Karpas-422 (cell line): Measurements from ENCODE around the gene ZNF775. TPM values are rescaled to one million over a fixed set of nuclear protein-coding genes. Genes with fewer than 3 reads are reported as not detected.

ENCODE experiments used
- DNase-seq: peaks from one replicate; pipeline ENCODE4 v3.0.0-alpha.2; 2015
- H2AFZ ChIP-seq: fragments of 200-600 bp; sonication (generic); 2 replicates; pipeline ENCODE4 v1.6.1; 2014; ENCODE audit warnings: antibody characterized with exemption, low read length, mixed read lengths
- H3K27ac ChIP-seq: fragments of 200-600 bp; sonication (generic); 2 replicates; pipeline ENCODE4 v1.5.1; 2014; ENCODE audit warnings: mild to moderate bottlenecking, low read length, moderate library complexity
- H3K27me3 ChIP-seq: fragments of 200-600 bp; sonication (generic); 2 replicates; pipeline ENCODE4 v1.6.1; 2014; ENCODE audit warnings: low read length, mixed read lengths
- H3K36me3 ChIP-seq: fragments of 200-600 bp; sonication (generic); 2 replicates; pipeline ENCODE4 v1.6.1; 2014; ENCODE audit warnings: low read length, mixed read lengths; ENCODE audit not compliant: insufficient read depth
- H3K4me1 ChIP-seq: fragments of 200-600 bp; sonication (generic); 2 replicates; pipeline ENCODE4 v1.6.1; 2014; ENCODE audit warnings: mild to moderate bottlenecking, low read length, mixed read lengths
- H3K4me2 ChIP-seq: fragments of 200-600 bp; sonication (generic); 2 replicates; pipeline ENCODE4 v1.6.1; 2014; ENCODE audit warnings: low read length, low read depth, mild to moderate bottlenecking; ENCODE audit not compliant: poor library complexity, severe bottlenecking
- H3K4me3 ChIP-seq: fragments of 200-600 bp; sonication (generic); 2 replicates; pipeline ENCODE4 v1.5.1; 2014; ENCODE audit warnings: mild to moderate bottlenecking, antibody characterized with exemption, low read length, mixed read lengths
- H3K79me2 ChIP-seq: fragments of 200-600 bp; sonication (generic); 2 replicates; pipeline ENCODE4 v1.6.1; 2014; ENCODE audit warnings: mild to moderate bottlenecking, low read length, mixed read lengths
- H3K9ac ChIP-seq: fragments of 200-600 bp; sonication (generic); 2 replicates; pipeline ENCODE4 v1.6.0; 2014; ENCODE audit warnings: low read length
- H3K9me2 ChIP-seq: fragments of 200-600 bp; sonication (generic), shearing (Covaris generic); replicated peaks from 2 replicates; pipeline ENCODE4 v1.6.0; 2014; ENCODE audit warnings: mild to moderate bottlenecking, low read length, moderate library complexity; ENCODE audit not compliant: insufficient read depth
- H3K9me3 ChIP-seq: fragments of 300-700, 200-600 bp; sonication (generic); 2 replicates; pipeline ENCODE4 v1.6.1; 2014; ENCODE audit warnings: low read length, mixed read lengths
- H4K20me1 ChIP-seq: fragments of 200-600 bp; sonication (generic); 2 replicates; pipeline ENCODE4 v1.6.1; 2014; ENCODE audit warnings: mild to moderate bottlenecking, antibody characterized with exemption, low read length, low read depth; ENCODE audit not compliant: insufficient read depth
- total RNA-seq: library from RNA; depleted of rRNA; stranded (reverse); fragments of >200 nt; shearing (Covaris generic); gene quantifications from 2 replicates; pipeline ENCODE4 v1.2.3, GENCODE V29; 2014; ENCODE audit warnings: low replicate concordance; rRNA removed

ZNF775 gene
- total RNA-seq, 1 experiment from 2014 or later, result 1.5 TPM

DNA sequence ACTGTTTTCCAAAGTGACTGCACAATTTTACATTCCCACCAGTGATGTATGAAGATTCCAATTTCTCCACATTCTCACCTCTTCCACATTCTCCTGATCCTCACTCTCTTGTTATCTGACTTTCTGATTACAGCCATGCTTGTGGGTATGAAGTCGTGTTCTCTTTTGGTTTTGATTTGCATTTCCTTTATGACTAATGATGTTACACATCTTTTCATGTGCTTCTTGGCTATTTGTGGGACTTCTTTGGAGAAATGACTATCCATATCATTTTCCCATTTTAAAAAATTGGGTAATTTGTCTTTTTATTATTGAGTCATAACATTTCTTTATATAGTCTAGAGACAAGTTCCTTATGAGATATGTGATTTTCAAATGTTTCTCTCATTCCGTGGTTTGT, 60.8 kb downstream of the ZNF775 start:
- Histone ChIP-seq H4K20me1 (no peaks in the 10 kb centered on the region), H3K36me3 (no peaks in the 10 kb centered on the region), H3K9me3 (no peaks in the 10 kb centered on the region), H3K27me3 (no peaks in the 10 kb centered on the region), H2AFZ (no peak overlapping the region), H3K9me2 (no peaks in the 10 kb centered on the region), H3K4me1 (peaks cover 6% of the 10 kb centered on the region), H3K4me3 (no peak overlapping the region), H3K79me2 (no peaks in the 10 kb centered on the region), H3K27ac (no peak overlapping the region), H3K4me2 (no peak overlapping the region), H3K9ac (no peak overlapping the region)
- DNase-seq, result no peak

GRCh38 chr7:150441524-150441923, 62.4 kb downstream of the ZNF775 start:
- Histone ChIP-seq H3K27me3 (no peaks in the 10 kb centered on the region), H3K4me3 (no peak overlapping the region), H3K9me3 (no peaks in the 10 kb centered on the region), H3K36me3 (no peaks in the 10 kb centered on the region), H3K79me2 (no peaks in the 10 kb centered on the region), H3K4me2 (no peak overlapping the region), H3K9ac (no peak overlapping the region), H3K9me2 (no peaks in the 10 kb centered on the region), H4K20me1 (no peaks in the 10 kb centered on the region), H3K27ac (no peak overlapping the region), H2AFZ (no peak overlapping the region), H3K4me1 (peaks cover 7% of the 10 kb centered on the region)
- DNase-seq, result no peak

DNA sequence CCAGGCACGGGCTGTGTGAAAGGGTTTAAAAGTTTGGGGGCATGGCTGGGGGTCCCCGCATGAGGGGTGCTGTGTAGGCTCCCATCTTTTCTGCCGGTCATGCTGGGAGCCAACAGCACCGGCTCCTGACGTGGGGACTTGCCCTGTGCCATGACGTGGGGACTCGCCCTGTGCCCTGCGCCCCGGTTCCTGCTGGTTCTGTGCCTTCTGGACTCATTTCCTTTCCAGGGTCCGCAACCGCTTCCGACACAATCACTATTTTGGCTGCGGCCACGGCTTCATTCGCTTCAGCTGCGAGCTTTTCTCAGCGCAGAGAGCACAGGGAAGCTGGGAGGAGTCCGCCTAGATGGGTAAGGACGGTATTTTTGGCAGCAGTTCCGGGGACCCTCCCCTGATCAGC, 63.7 kb downstream of the ZNF775 start:
- Histone ChIP-seq H3K27me3 (no peaks in the 10 kb centered on the region), H3K9ac (no peak overlapping the region), H3K79me2 (no peaks in the 10 kb centered on the region), H2AFZ (no peak overlapping the region), H3K27ac (no peak overlapping the region), H3K4me1 (peaks cover 7% of the 10 kb centered on the region), H3K36me3 (no peaks in the 10 kb centered on the region), H3K9me2 (no peaks in the 10 kb centered on the region), H3K4me3 (no peak overlapping the region), H3K4me2 (no peak overlapping the region), H3K9me3 (no peaks in the 10 kb centered on the region), H4K20me1 (no peaks in the 10 kb centered on the region)
- no peak for DNase-seq

- Histone ChIP-seq H3K4me1 (peaks cover 7% of the 10 kb centered on the region), H3K4me3 (no peak overlapping the region), H4K20me1 (no peaks in the 10 kb centered on the region), H3K9me3 (no peaks in the 10 kb centered on the region), H3K79me2 (no peaks in the 10 kb centered on the region), H3K27ac (no peak overlapping the region), H3K9ac (no peak overlapping the region), H3K9me2 (no peaks in the 10 kb centered on the region), H3K4me2 (no peak overlapping the region), H3K36me3 (no peaks in the 10 kb centered on the region), H2AFZ (no peak overlapping the region), H3K27me3 (no peaks in the 10 kb centered on the region)
- DNase-seq, result no peak
These were observed 64.8 kb downstream of the ZNF775 start for GRCh38 chr7:150443793-150444540.

GRCh38 chr7:150444674-150445365, 65.7 kb downstream of the ZNF775 start:
- H3K36me3 ChIP-seq, result no peaks in the 10 kb centered on the region
- peaks cover 7% of the 10 kb centered on the region for H3K4me1 ChIP-seq
- no peak overlapping the region for H2AFZ ChIP-seq
- H3K27me3 ChIP-seq, result no peaks in the 10 kb centered on the region
- H3K4me3 ChIP-seq, result no peak overlapping the region
- no peaks in the 10 kb centered on the region for H3K9me3 ChIP-seq
- H3K27ac ChIP-seq, result no peak overlapping the region
- no peak for DNase-seq
- no peaks in the 10 kb centered on the region for H3K79me2 ChIP-seq
- H3K9me2 ChIP-seq, result no peaks in the 10 kb centered on the region
- no peaks in the 10 kb centered on the region for H4K20me1 ChIP-seq
- no peak overlapping the region for H3K4me2 ChIP-seq
- H3K9ac ChIP-seq, result no peak overlapping the region

DNA sequence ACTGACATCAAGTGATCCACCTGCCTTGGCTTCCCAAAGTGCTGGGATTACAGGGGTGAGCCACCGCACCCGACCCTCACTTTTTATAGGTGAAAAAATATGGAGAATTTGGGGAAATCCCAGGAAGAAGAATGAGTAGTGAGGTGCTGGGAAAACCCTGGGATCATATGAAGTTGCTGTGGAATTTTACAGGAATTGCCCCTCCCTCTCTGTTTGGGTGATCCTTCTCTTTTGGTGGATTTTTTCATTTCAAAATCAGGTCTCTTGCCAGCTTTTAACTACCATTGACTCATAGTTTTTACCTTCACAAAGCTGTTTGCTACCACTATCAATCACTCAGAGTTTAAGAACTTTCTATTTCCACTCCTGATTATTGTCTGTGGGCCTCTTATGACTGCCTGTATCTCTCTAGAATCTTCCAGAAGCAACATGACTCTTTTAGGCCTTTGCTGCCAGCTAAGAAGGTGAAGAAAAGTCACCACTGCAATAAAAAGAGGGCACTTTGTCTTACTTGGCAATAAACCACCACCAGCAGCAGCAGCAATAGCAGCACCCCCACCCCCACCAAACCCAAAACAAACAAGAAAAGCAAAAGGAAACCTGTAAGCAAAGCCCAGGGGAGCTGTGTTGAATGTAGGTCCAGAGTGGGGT, 67.3 kb downstream of the ZNF775 start:
- Histone ChIP-seq H3K9me2 (no peaks in the 10 kb centered on the region), H3K4me2 (no peak overlapping the region), H3K79me2 (no peaks in the 10 kb centered on the region), H4K20me1 (no peaks in the 10 kb centered on the region), H3K36me3 (no peaks in the 10 kb centered on the region), H2AFZ (no peak overlapping the region), H3K27ac (no peak overlapping the region), H3K4me1 (peaks cover 16% of the 10 kb centered on the region), H3K4me3 (no peak overlapping the region), H3K27me3 (no peaks in the 10 kb centered on the region), H3K9ac (no peak overlapping the region), H3K9me3 (no peaks in the 10 kb centered on the region)
- no peak for DNase-seq

Other genes with a start within 250 kb of the ZNF775 start
- 4.1 and 16.5 TPM in 2 replicates for gene LRRC61, start 56.0 kb upstream of the ZNF775 start, total RNA-seq
- gene ACTR3C, start 55.8 kb upstream of the ZNF775 start, total RNA-seq, result 0.48 and 13.8 TPM in 2 replicates
- gene RARRES2, start 37.7 kb upstream of the ZNF775 start, total RNA-seq, result not detected in 2 replicates
- gene REPIN1, start 10.5 kb upstream of the ZNF775 start, total RNA-seq, result 53.3 and 98.4 TPM in 2 replicates
- not detected in 2 replicates for gene GIMAP8, start 71.3 kb downstream of the ZNF775 start, total RNA-seq
- not detected in 2 replicates for gene GIMAP7, start 135.5 kb downstream of the ZNF775 start, total RNA-seq
- not detected in 2 replicates for gene GIMAP4, start 188.1 kb downstream of the ZNF775 start, total RNA-seq